ENCODE measurements around the gene DDX51.

GRCh38 chr12:132142679-132143335 lies 1.3 kb downstream of the DDX51 start:
- TF ChIP-seq CTCF (IDR thresholded peaks at IDR 0.05; ENCODE audit: insufficient read depth, low read depth, low read length) = no peak
- no peak for TF ChIP-seq EZH2 (IDR thresholded peaks at IDR 0.05; ENCODE audit: insufficient read depth, low read length)

Measured in astrocyte (in vitro differentiated cells and primary cell).